Adipose tissue (tissue), 3 donors: ENCODE results near the gene CAMK2N1. TPM values are rescaled to one million over a fixed set of nuclear protein-coding genes. Genes with fewer than 3 reads are reported as not detected.

Experiments
- polyA plus RNA-seq, 3 donors: library from polyadenylated mRNA; stranded (reverse); fragments of 200-250 nt; gene quantifications; one replicate each; pipeline ENCODE4 v1.2.3, GENCODE V29; 2013
- donor health status: healthy with polysubstance abuse.
- donor health status: Bipolar disorder and iron deficiency.
- donor health status: healthy.

CAMK2N1 gene
- polyA plus RNA-seq, 3 donors = 2.2 to 36.2 (median 6.2) TPM

Other genes starting within 250 kb of the CAMK2N1 start
- under 1 TPM in 1 of 3 donors, not detected in 2; 0.07 TPM for gene VWA5B1, start 195.3 kb downstream of the CAMK2N1 start, polyA plus RNA-seq
- 10 to 100 TPM in 2 of 3 donors, 1 to 10 TPM in 1; 6.6 to 20.5 (median 20.2) TPM for gene MUL1, start 21.9 kb upstream of the CAMK2N1 start, polyA plus RNA-seq
- gene FAM43B, start 66.4 kb upstream of the CAMK2N1 start, polyA plus RNA-seq = 1 to 10 TPM in 1 of 3 donors, under 1 TPM in 2; 0.28 to 1.5 (median 0.80) TPM
- 10 to 100 TPM in 1 of 3 donors, 1 to 10 TPM in 1, under 1 TPM in 1; 0.66 to 29.8 (median 9.8) TPM for gene CDA, start 102.9 kb upstream of the CAMK2N1 start, polyA plus RNA-seq
- gene PINK1, start 147.2 kb upstream of the CAMK2N1 start, polyA plus RNA-seq = 100 to 1,000 TPM in 1 of 3 donors, 10 to 100 TPM in 2; 34.6 to 132 (median 77.5) TPM
- 100 to 1,000 TPM in 2 of 3 donors, 10 to 100 TPM in 1; 80.2 to 182 (median 157) TPM for gene DDOST, start 175.2 kb upstream of the CAMK2N1 start, polyA plus RNA-seq
- 1 to 10 TPM in 2 of 3 donors, under 1 TPM in 1; 0.89 to 5.4 (median 4.2) TPM for gene KIF17, start 231.8 kb upstream of the CAMK2N1 start, polyA plus RNA-seq
- under 1 TPM in 2 of 3 donors, not detected in 1; 0.03 to 0.39 TPM for gene SH2D5, start 246.5 kb upstream of the CAMK2N1 start, polyA plus RNA-seq